SK-N-SH (cell line): ENCODE measurements around the gene LRRC3B. TPM values are rescaled to one million over a fixed set of nuclear protein-coding genes. Genes with fewer than 3 reads are reported as not detected.

Experiments
- CTCF ChIA-PET: fragments of 300-600, 350-600 bp; formaldehyde crosslinking; extraction: SDS; loops from one replicate; lab custom pipeline; 2021; lab: Yijun Ruan, JAX
- POLR2A ChIA-PET: fragments of 350-600 bp; sonication (Branson Sonifier 250); formaldehyde crosslinking; extraction: SDS; loops from one replicate; lab custom pipeline; 2020; ENCODE audit warnings: antibody characterized with exemption, inconsistent platforms; lab: Yijun Ruan, JAX
- DNase-seq: peaks from one replicate; pipeline ENCODE4 v3.0.0; 2012
- H2AFZ ChIP-seq: fragments of 200-600 bp; sonication (generic); 2 replicates; pipeline ENCODE4 v1.8.1; 2016; ENCODE audit warnings: antibody characterized with exemption, mild to moderate bottlenecking, low read depth
- H3F3A ChIP-seq: fragments of 200-600 bp; sonication (generic); replicated peaks from 2 replicates; pipeline ENCODE3; 2016; ENCODE audit warnings: antibody characterized with exemption, mild to moderate bottlenecking; ENCODE audit not compliant: insufficient read depth
- H3K27ac ChIP-seq, 2 experiments: fragments of 200-500 bp in 1 of 2; fragments of 200-600 bp in 1 of 2; sonication (Bioruptor generic) in 1 of 2; sonication (generic), shearing (Covaris generic) in 1 of 2; 2 replicates each; pipeline versions ENCODE4 v1.5.1 to v1.6.1; 2014 to 2016; ENCODE audit warnings: low read depth in 2 of 2, inconsistent platforms in 1 of 2, low read length in 1 of 2, mild to moderate bottlenecking in 1 of 2, mixed read lengths in 1 of 2
- H3K27me3 ChIP-seq: fragments of 200-600 bp; sonication (generic), shearing (Covaris generic); 2 replicates; pipeline ENCODE4 v1.6.1; 2016; ENCODE audit warnings: mixed run types; ENCODE audit not compliant: insufficient read depth
- H3K36me3 ChIP-seq, 2 experiments: fragments of 200-500 bp in 1 of 2; fragments of 200-600 bp in 1 of 2; sonication (Bioruptor generic) in 1 of 2; sonication (generic) in 1 of 2; replicated peaks in 1 of 2; 2 replicates each; pipeline versions ENCODE3 to v1.5.1; 2014 to 2016; ENCODE audit warnings: low read length in 1 of 2, mild to moderate bottlenecking in 1 of 2; ENCODE audit not compliant: insufficient read depth in 2 of 2, control insufficient read depth in 1 of 2
- H3K4me1 ChIP-seq, 2 experiments: fragments of 200-500 bp in 1 of 2; fragments of 200-600 bp in 1 of 2; sonication (Bioruptor generic) in 1 of 2; sonication (generic), shearing (Covaris generic) in 1 of 2; 2 replicates each; pipeline versions ENCODE4 v1.5.1 to v1.6.1; 2014 to 2016; ENCODE audit warnings: low read depth in 1 of 2, low read length in 1 of 2, mixed run types in 1 of 2; ENCODE audit not compliant: insufficient read depth in 2 of 2, control insufficient read depth in 1 of 2
- H3K4me2 ChIP-seq: fragments of 200-600 bp; sonication (generic), shearing (Covaris generic); 2 replicates; pipeline ENCODE4 v1.6.1; 2017; ENCODE audit warnings: mixed run types
- H3K4me3 ChIP-seq, 2 experiments: fragments of 200-500 bp in 1 of 2; fragments of 200-600 bp in 1 of 2; sonication (Bioruptor generic) in 1 of 2; sonication (generic), shearing (Covaris generic) in 1 of 2; 2 replicates each; pipeline versions ENCODE4 v1.5.1 to v1.8.1; 2014 to 2016; ENCODE audit warnings: low read depth in 2 of 2, inconsistent platforms in 1 of 2, low read length in 1 of 2, mild to moderate bottlenecking in 1 of 2, mixed read lengths in 1 of 2, moderate library complexity in 1 of 2
- H3K79me2 ChIP-seq: fragments of 200-600 bp; sonication (generic); 2 replicates; pipeline ENCODE4 v1.8.1; 2017; ENCODE audit warnings: mild to moderate bottlenecking; ENCODE audit not compliant: insufficient read depth
- H3K9ac ChIP-seq: fragments of 200-600 bp; sonication (generic); 2 replicates; pipeline ENCODE4 v1.6.1; 2017; ENCODE audit warnings: mixed run types
- H3K9me2 ChIP-seq: fragments of 200-600 bp; sonication (generic); 2 replicates; pipeline ENCODE4 v1.6.1; 2017; ENCODE audit warnings: mixed run types
- H3K9me3 ChIP-seq: fragments of 200-600 bp; sonication (generic); 2 replicates; pipeline ENCODE4 v1.6.1; 2017; ENCODE audit warnings: mixed run types, mild to moderate bottlenecking, moderate library complexity
- H4K20me1 ChIP-seq: fragments of 200-600 bp; sonication (generic); 2 replicates; pipeline ENCODE4 v1.6.1; 2017; ENCODE audit warnings: mild to moderate bottlenecking, mixed run types; ENCODE audit not compliant: insufficient read depth
- CHD2 ChIP-seq: fragments of 150-350 bp; IDR thresholded peaks from 2 replicates; pipeline ENCODE4 v1.6.1; 2018; ENCODE audit warnings: low read length; ENCODE audit not compliant: partially characterized antibody
- CTCF ChIP-seq: fragments of 200-600 bp; sonication (generic); IDR thresholded peaks from 2 replicates; pipeline ENCODE4 v1.6.1; 2017; ENCODE audit warnings: antibody characterized with exemption, mild to moderate bottlenecking, moderate library complexity
- EZH2phosphoT487 ChIP-seq: fragments of 200-600 bp; sonication (generic); IDR thresholded peaks from 2 replicates; pipeline ENCODE4 v1.6.1; 2017; ENCODE audit warnings: low read depth, mixed run types, mild to moderate bottlenecking, antibody characterized with exemption, moderate library complexity, borderline replicate concordance
- FOXJ3 ChIP-seq: sonication (generic); formaldehyde crosslinking; IDR thresholded peaks from 2 replicates; pipeline ENCODE4 v1.5.1; 2020; ENCODE audit warnings: mild to moderate bottlenecking, missing genetic modification reagents
- FOXM1 ChIP-seq: IDR thresholded peaks from 2 replicates; pipeline ENCODE4 v1.4.0; 2012; ENCODE audit warnings: low read depth, mild to moderate bottlenecking
- GATA2 ChIP-seq: sonication (generic); formaldehyde crosslinking; IDR thresholded peaks from 2 replicates; pipeline ENCODE4 v1.5.0; 2020; ENCODE audit warnings: mild to moderate bottlenecking, missing genetic modification reagents
- IRF3 ChIP-seq: fragments of 150-350 bp; IDR thresholded peaks from 2 replicates; pipeline ENCODE4 v1.6.1; 2016; ENCODE audit warnings: mild to moderate bottlenecking, low read depth, low read length
- JUND ChIP-seq: IDR thresholded peaks from 2 replicates; pipeline ENCODE4 v1.4.0; 2012
- MAX ChIP-seq: IDR thresholded peaks from 2 replicates; pipeline ENCODE4 v1.4.0; 2012; ENCODE audit warnings: low read depth
- MXI1 ChIP-seq: IDR thresholded peaks from 2 replicates; pipeline ENCODE4 v1.6.1; 2012; ENCODE audit warnings: mild to moderate bottlenecking, low read depth, low read length, improper control_type of control experiment
- POLR2AphosphoS5 ChIP-seq: IDR thresholded peaks from 2 replicates; pipeline ENCODE4 v1.6.1; 2012; ENCODE audit warnings: low read depth, low read length
- RAD21 ChIP-seq: IDR thresholded peaks from 2 replicates; pipeline ENCODE4 v1.6.1; 2012; ENCODE audit warnings: mild to moderate bottlenecking, low read length
- REST ChIP-seq: IDR thresholded peaks from 2 replicates; pipeline ENCODE4 v1.6.1; 2012; ENCODE audit warnings: mild to moderate bottlenecking, low read depth, low read length, moderate library complexity
- RFX5 ChIP-seq: IDR thresholded peaks from 2 replicates; pipeline ENCODE4 v1.6.1; 2012; ENCODE audit warnings: mild to moderate bottlenecking, improper control_type of control experiment, low read length
- RXRA ChIP-seq: IDR thresholded peaks from 2 replicates; pipeline ENCODE4 v1.4.0; 2012; ENCODE audit warnings: low read depth, mild to moderate bottlenecking, borderline replicate concordance
- SIN3A ChIP-seq: IDR thresholded peaks from 2 replicates; pipeline ENCODE4 v1.6.1; 2012; ENCODE audit warnings: low read depth, mild to moderate bottlenecking, low read length, moderate library complexity, borderline replicate concordance
- SMC3 ChIP-seq: IDR thresholded peaks from 2 replicates; pipeline ENCODE4 v1.6.1; 2012; ENCODE audit warnings: low read depth, low read length, improper control_type of control experiment
- TAF1 ChIP-seq: IDR thresholded peaks from 2 replicates; pipeline ENCODE4 v1.6.1; 2012; ENCODE audit warnings: low read depth, mild to moderate bottlenecking, low read length, moderate library complexity, borderline replicate concordance
- TCF12 ChIP-seq: IDR thresholded peaks from 2 replicates; pipeline ENCODE4 v1.4.0; 2012
- USF1 ChIP-seq: IDR thresholded peaks from 2 replicates; pipeline ENCODE4 v1.4.0; 2012; ENCODE audit warnings: low read depth, borderline replicate concordance
- WGBS: methylation state at CpG from one replicate; pipeline ENCODE4 v1.1.6; 2017; ENCODE audit warnings: low lambda C conversion rate; 5-methylcytosine and 5-hydroxymethylcytosine counted together
- polyA plus RNA-seq, 3 experiments: library from polyadenylated mRNA; depleted of rRNA; stranded (reverse); fragments of >200 nt; gene quantifications; 2 replicates each; pipeline ENCODE4 v1.2.3, GENCODE V29; 2012

Gene LRRC3B
- polyA plus RNA-seq, 1 of the 3 experiments (the other 2 are of a cell fraction) = not detected

GRCh38 chr3:26731843-26732242, 109.3 kb downstream of the LRRC3B start:
- Histone ChIP-seq H3F3A (no peaks in the 10 kb centered on the region), H3K9me3 (peaks cover 3% of the 10 kb centered on the region; the same call in 1 of the 2 replicates), H3K4me3 (no peak overlapping the region), H3K4me2 (no peak overlapping the region), H4K20me1 (no peaks in the 10 kb centered on the region), H3K27ac (no peak overlapping the region), H3K4me1 (no peaks in the 10 kb centered on the region), H3K36me3 (no peaks in the 10 kb centered on the region), H3K27me3 (no peaks in the 10 kb centered on the region), H3K79me2 (no peaks in the 10 kb centered on the region), H3K9me2 (no peaks in the 10 kb centered on the region), H2AFZ (no peak overlapping the region), H3K9ac (no peak overlapping the region)
- ChIA-PET CTCF (interaction anchor here (1.0 to 1.4 kb wide), 2 partner anchors 19 to 20 kb away, joined by 3 to 4 read pairs; no protein-coding TSS in a partner anchor), POLR2A (no interaction called here)
- DNase-seq = no peak
- no peak for TF ChIP-seq TCF12
- TF ChIP-seq RXRA = no peak
- no peak for TF ChIP-seq CTCF
- TF ChIP-seq EZH2phosphoT487 = no peak
- TF ChIP-seq GATA2 = no peak
- TF ChIP-seq USF1 = no peak
- no peak for TF ChIP-seq JUND
- no peak for TF ChIP-seq SIN3A
- TF ChIP-seq POLR2AphosphoS5 = no peak
- TF ChIP-seq MXI1 = no peak
- TF ChIP-seq IRF3 = no peak
- no peak for TF ChIP-seq FOXJ3 (CRISPR knock-in tag)
- TF ChIP-seq RAD21 = no peak
- TF ChIP-seq SMC3 = no peak
- WGBS = 20% methylated on average over 1 of the region's 1 CpG

- Histone ChIP-seq H3K9me3 (no peaks in the 10 kb centered on the region), H2AFZ (no peak overlapping the region), H3K79me2 (no peaks in the 10 kb centered on the region), H3K27ac (no peak overlapping the region), H3K4me3 (no peak overlapping the region), H3K4me2 (no peak overlapping the region), H3K9me2 (no peaks in the 10 kb centered on the region), H3F3A (no peaks in the 10 kb centered on the region), H3K36me3 (no peaks in the 10 kb centered on the region), H3K9ac (no peak overlapping the region), H3K4me1 (peaks cover 0 to 3% of the 10 kb centered on the region in 2 experiments; a peak in 1 of 4 replicates), H4K20me1 (no peaks in the 10 kb centered on the region), H3K27me3 (no peaks in the 10 kb centered on the region)
- ChIA-PET CTCF (interaction anchor here (0.9 kb wide), 1 partner anchor 10 kb away, joined by 4 read pairs; no protein-coding TSS in a partner anchor), POLR2A (no interaction called here)
- WGBS = 12% methylated on average over 2 of the region's 2 CpGs
- no peak for TF ChIP-seq MAX
- no peak for TF ChIP-seq SIN3A
- no peak for TF ChIP-seq IRF3
- TF ChIP-seq FOXM1 = no peak
- no peak for TF ChIP-seq MXI1
- TF ChIP-seq REST = no peak
- no peak for TF ChIP-seq TAF1
- TF ChIP-seq SMC3 = no peak
- TF ChIP-seq CHD2 = no peak
- TF ChIP-seq RFX5 = no peak
- DNase-seq = no peak
Observed at GRCh38 chr3:26750263-26750662, 127.7 kb downstream of the LRRC3B start.
